KOPT-K1 (cell line): ENCODE measurements around the gene SMARCC1.
"Not testable (repeated sequence)": the region's sequence is repeated elsewhere in the genome, so short reads cannot be mapped to it uniquely, and the experiment has no call there.

Experiments
- H3K27ac ChIP-seq: fragments of 200-600 bp; sonication (generic); 2 replicates; pipeline ENCODE4 v1.5.1; 2016; ENCODE audit warnings: antibody characterized with exemption, mild to moderate bottlenecking, low read depth, low read length; ENCODE audit not compliant: poor library complexity, severe bottlenecking
- H3K36me3 ChIP-seq: fragments of 200-600 bp; sonication (generic); 2 replicates; pipeline ENCODE4 v1.5.1; 2017; ENCODE audit warnings: antibody characterized with exemption, mild to moderate bottlenecking, low read length, moderate library complexity; ENCODE audit not compliant: insufficient read depth
- H3K9me3 ChIP-seq: fragments of 200-600 bp; sonication (generic); 2 replicates; pipeline ENCODE4 v1.5.1; 2017; ENCODE audit warnings: antibody characterized with exemption, low read length, mild to moderate bottlenecking; ENCODE audit not compliant: insufficient read depth, poor library complexity, severe bottlenecking

The SMARCC1 gene

GRCh38 chr3:47781685-47782445, at the start of gene SMARCC1:
SMARCC1 (minus strand) TSS chr3:47781893; CDS start chr3:47781797, 96 bp downstream.
- Histone ChIP-seq H3K9me3 (no peaks in the 10 kb centered on the region), H3K36me3 (peaks cover 25% of the 10 kb centered on the region), H3K27ac (peak within 1 kb of the TSS; percentile 90)

GRCh38 chr3:47829482-47829881, 47.8 kb upstream of the SMARCC1 start:
- H3K27ac ChIP-seq, H3K9me3 ChIP-seq: not testable (repeated sequence)
- peaks cover 79% of the 10 kb centered on the region for H3K36me3 ChIP-seq

GRCh38 chr3:47825590-47825989, 43.9 kb upstream of the SMARCC1 start:
- Histone ChIP-seq H3K27ac (peak overlapping the region; percentile 82), H3K36me3 (peaks cover 55% of the 10 kb centered on the region)

GRCh38 chr3:47824541-47825473, 43.1 kb upstream of the SMARCC1 start:
- peaks cover 55% of the 10 kb centered on the region for H3K36me3 ChIP-seq
- peak overlapping the region; percentile 82 for H3K27ac ChIP-seq
- no peaks in the 10 kb centered on the region for H3K9me3 ChIP-seq

More at GRCh38 chr3:47825590-47825989, 43.9 kb upstream of the SMARCC1 start:
- H3K9me3 ChIP-seq = no peaks in the 10 kb centered on the region

- Histone ChIP-seq H3K36me3 (peaks cover 91% of the 10 kb centered on the region), H3K9me3 (no peaks in the 10 kb centered on the region), H3K27ac (no peak overlapping the region)
Measured at GRCh38 chr3:47817609-47818008, 35.9 kb upstream of the SMARCC1 start.

- Histone ChIP-seq H3K36me3 (peaks cover 93% of the 10 kb centered on the region), H3K27ac (no peak overlapping the region), H3K9me3 (no peaks in the 10 kb centered on the region)
Measured at GRCh38 chr3:47813551-47814177, 32.0 kb upstream of the SMARCC1 start.

GRCh38 chr3:47804577-47804976, 22.9 kb upstream of the SMARCC1 start:
- Histone ChIP-seq H3K9me3 (no peaks in the 10 kb centered on the region), H3K27ac (no peak overlapping the region), H3K36me3 (peaks cover 32% of the 10 kb centered on the region)

- Histone ChIP-seq H3K27ac (peak overlapping the region; percentile 84), H3K9me3 (no peaks in the 10 kb centered on the region), H3K36me3 (peaks cover 26% of the 10 kb centered on the region)
Measured at GRCh38 chr3:47803480-47804025, 21.9 kb upstream of the SMARCC1 start.

- Histone ChIP-seq H3K36me3 (peaks cover 21% of the 10 kb centered on the region), H3K9me3 (no peaks in the 10 kb centered on the region), H3K27ac (peak within 1 kb of the TSS; percentile 84)
Measured at GRCh38 chr3:47802734-47803479, 21.2 kb upstream of the SMARCC1 start, which contains the start of gene DHX30. DHX30 (plus strand) TSS chr3:47803138; CDS start chr3:47810684, 7,546 bp downstream.

- Histone ChIP-seq H3K9me3 (no peaks in the 10 kb centered on the region), H3K27ac (no peak overlapping the region), H3K36me3 (no peaks in the 10 kb centered on the region)
Measured at GRCh38 chr3:47799733-47800132, 18.0 kb upstream of the SMARCC1 start.

GRCh38 chr3:47794544-47794943, 12.9 kb upstream of the SMARCC1 start:
- Histone ChIP-seq H3K36me3 (no peaks in the 10 kb centered on the region), H3K27ac (no peak overlapping the region), H3K9me3 (peaks cover 14% of the 10 kb centered on the region)

GRCh38 chr3:47792699-47793098, 11.0 kb upstream of the SMARCC1 start:
- H3K27ac ChIP-seq = no peak overlapping the region
- peaks cover 14% of the 10 kb centered on the region for H3K9me3 ChIP-seq
- H3K36me3 ChIP-seq = no peaks in the 10 kb centered on the region

GRCh38 chr3:47791193-47791855, 9.6 kb upstream of the SMARCC1 start:
- Histone ChIP-seq H3K27ac (no peak overlapping the region), H3K9me3 (peaks cover 14% of the 10 kb centered on the region), H3K36me3 (no peaks in the 10 kb centered on the region)

GRCh38 chr3:47783673-47784072, 2.0 kb upstream of the SMARCC1 start:
- H3K36me3 ChIP-seq = peaks cover 9% of the 10 kb centered on the region; the same call in 1 of the 2 replicates
- H3K27ac ChIP-seq = no peak overlapping the region
- H3K9me3 ChIP-seq = no peaks in the 10 kb centered on the region
